ENCODE measurements around the gene ADCK2.
"Not testable (repeated sequence)": the region's sequence is repeated elsewhere in the genome, so short reads cannot be mapped to it uniquely, and the experiment has no call there.

Gene ADCK2, protein sequence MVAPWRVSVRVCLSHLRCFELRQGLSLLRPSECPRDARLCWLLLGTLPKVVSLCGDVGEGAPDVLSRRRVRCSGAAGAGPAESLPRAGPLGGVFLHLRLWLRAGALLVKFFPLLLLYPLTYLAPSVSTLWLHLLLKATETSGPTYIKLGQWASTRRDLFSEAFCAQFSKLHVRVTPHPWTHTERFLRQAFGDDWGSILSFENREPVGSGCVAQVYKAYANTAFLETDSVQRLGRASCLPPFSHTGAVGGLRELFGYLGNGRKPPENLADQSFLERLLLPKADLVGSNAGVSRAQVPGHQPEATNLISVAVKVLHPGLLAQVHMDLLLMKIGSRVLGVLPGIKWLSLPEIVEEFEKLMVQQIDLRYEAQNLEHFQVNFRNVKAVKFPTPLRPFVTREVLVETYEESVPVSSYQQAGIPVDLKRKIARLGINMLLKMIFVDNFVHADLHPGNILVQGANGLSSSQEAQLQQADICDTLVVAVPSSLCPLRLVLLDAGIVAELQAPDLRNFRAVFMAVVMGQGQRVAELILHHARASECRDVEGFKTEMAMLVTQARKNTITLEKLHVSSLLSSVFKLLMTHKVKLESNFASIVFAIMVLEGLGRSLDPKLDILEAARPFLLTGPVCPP

DNA sequence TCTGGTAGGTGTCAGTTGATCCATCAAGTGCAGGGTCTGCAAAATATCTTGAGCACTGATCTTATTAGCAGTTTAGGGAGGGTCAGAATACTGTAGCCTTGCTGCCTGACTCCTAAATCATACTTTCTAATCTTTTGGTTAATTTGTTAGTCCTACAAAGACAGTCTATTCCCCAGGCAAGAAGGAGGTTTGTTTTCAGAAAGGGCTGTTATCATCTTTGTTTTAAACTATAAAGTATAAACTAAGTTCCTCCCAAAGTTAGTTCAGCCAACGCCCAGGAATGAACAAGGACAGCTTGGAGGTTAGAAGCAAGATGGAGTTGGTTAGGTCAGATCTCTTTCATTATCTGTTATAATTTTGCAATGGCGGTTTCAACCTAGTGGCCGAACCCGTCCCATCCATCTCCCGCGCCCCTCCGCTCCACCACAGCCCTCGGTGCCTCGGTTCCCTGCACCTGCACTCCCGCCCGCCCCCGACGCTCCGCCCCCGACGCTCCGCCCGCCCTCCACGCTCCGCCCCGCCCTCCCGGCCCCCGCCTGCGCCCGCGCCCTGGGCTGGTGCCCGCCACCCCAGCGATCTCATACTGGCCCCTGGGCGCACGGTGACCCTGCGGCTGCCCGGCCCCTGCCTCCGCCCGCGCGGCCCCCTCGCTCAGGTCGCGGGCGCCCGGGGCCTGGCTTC lies at the start of gene ADCK2:
TSS of gene ADCK2 (plus strand) at position 564 of the 681 bp plus-strand sequence. CDS start 386 bp downstream, outside the sequence.
- TF ChIP-seq, protein P1, sequence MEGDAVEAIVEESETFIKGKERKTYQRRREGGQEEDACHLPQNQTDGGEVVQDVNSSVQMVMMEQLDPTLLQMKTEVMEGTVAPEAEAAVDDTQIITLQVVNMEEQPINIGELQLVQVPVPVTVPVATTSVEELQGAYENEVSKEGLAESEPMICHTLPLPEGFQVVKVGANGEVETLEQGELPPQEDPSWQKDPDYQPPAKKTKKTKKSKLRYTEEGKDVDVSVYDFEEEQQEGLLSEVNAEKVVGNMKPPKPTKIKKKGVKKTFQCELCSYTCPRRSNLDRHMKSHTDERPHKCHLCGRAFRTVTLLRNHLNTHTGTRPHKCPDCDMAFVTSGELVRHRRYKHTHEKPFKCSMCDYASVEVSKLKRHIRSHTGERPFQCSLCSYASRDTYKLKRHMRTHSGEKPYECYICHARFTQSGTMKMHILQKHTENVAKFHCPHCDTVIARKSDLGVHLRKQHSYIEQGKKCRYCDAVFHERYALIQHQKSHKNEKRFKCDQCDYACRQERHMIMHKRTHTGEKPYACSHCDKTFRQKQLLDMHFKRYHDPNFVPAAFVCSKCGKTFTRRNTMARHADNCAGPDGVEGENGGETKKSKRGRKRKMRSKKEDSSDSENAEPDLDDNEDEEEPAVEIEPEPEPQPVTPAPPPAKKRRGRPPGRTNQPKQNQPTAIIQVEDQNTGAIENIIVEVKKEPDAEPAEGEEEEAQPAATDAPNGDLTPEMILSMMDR (IDR thresholded peaks at IDR 0.05): no peak
- TF ChIP-seq ZFX (IDR thresholded peaks at IDR 0.05; ENCODE audit: borderline replicate concordance): no peak
- H3K27ac ChIP-seq: peak within 1 kb of the TSS; percentile 91

DNA sequence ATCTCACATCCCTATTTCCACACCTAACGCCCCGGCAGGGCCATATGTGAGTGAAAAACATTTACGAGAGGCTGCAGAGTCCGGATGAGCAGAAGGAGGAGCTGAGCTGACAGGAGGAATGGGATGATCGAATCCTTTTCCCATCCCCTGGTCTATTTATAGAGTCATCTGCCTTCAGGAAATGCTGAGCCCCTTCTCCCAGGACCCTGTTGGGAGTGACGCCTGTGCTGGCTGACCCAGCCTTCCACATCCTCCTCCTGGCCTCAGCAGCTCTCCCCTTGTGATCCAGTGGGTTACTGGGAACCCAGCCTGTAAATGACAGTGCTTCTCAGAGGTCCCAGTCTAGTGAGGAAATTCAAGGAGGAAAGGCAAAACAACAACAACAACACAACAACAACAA lies 48.8 kb upstream of the ADCK2 start:
- H3K27ac ChIP-seq: no peak overlapping the region
- TF ChIP-seq, protein P1 (IDR thresholded peaks at IDR 0.05): no peak
- no peak for TF ChIP-seq ZFX (IDR thresholded peaks at IDR 0.05; ENCODE audit: borderline replicate concordance)

DNA sequence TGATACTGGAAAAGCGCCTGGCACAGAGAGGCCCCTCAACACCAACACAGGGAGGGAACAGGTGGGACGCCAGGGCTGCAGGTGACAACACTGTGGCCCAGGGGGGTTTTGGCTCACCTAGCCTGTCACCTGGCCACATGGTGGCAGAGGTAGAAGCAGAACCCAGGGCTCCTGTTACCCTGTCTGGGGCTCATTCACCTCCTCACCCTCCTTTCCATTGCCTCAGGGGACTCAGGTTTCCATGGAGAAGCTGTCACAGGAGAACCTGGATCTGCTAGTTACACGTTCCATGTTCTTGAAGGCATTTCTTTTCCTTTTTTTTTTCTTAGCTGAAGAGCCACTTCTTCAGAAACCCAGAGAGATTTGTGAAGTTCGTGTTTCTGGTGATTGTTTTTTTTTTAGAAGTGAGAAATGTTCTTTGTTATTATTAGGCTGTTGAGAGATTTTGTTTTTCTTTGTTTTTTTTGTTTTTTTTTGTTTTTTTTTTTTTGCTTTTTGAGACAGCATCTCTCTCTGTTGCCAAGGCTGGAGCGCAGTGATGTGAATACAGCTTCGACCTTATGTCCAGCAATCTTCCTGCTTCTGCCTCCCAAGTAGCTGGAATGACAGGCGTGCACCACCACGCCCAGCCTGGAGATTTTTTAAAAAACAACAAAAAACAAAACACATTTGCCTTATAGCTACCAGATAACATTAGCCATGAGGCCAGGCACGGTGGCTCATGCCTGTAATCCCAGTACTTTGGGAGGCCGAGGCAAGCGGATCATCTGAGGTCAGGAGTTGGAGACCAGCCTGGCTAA lies 48.2 kb upstream of the ADCK2 start:
- no peak for TF ChIP-seq ZFX (IDR thresholded peaks at IDR 0.05; ENCODE audit: borderline replicate concordance)
- TF ChIP-seq, protein P1 (IDR thresholded peaks at IDR 0.05): no peak
- no peak overlapping the region for H3K27ac ChIP-seq

DNA sequence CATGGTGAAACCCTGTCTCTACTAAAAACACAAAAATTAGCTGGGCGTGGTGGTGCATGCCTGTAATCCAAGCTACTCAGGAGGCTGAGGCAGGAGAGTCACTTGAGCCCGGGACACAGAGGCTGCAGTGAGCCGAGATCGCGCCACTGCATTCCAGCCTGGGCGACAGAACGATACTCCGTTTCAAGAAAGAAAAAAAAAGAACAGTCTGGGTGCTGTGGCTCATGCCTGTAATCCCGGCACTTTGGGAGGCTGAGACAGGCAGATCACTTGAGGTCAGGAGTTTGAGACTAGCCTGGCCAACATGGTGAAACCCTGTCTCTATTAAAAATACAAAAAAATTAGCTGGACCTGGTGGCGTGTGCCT lies 47.6 kb upstream of the ADCK2 start:
- not testable (repeated sequence) for H3K27ac ChIP-seq

DNA sequence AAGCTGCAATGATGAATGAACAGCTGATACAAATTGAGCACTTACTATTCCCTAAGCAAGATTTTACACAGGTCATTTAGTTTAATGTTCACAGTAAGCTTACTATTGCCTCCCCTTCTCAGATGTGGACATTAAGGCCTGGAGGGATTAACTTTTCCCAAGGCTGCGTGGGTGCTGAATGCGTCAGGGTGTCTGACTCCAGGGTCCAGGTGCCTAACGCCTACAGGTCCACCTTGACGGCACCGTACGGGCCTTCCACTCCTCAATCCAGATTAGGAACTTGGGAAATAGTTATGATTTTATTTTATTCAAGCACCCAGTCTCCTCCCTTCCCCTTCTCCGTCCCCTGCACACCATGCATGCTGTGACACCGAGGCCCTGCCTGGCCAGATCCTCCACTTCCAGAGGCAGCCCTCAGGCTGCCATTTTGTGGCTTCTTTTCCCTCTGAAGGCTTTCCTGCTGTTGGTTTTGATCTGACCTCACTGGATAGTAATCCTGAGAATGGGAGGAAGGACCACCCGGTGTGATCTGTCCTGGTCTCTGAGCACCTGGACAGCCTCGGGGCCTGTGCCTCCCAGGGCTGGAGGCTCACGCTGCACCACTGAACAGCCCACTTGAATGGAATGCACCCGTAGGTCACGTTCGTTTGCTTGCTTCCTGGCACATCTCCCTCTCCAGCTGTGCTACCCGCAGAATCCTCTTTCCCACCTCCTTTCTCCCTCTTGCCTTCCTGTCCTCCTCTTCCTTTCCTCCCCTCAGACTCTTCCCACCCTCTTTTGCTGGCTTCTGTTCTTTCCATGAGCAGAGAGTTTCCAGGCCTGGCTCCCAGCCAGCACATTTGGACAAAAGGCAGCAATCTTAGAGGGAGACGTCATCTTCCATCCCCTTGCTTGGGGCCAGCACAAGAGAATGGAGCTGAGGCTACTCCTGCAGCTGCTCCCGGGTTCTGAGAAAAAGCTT lies 46.6 kb upstream of the ADCK2 start:
- TF ChIP-seq ZFX (IDR thresholded peaks at IDR 0.05; ENCODE audit: borderline replicate concordance): no peak
- TF ChIP-seq, protein P1 (IDR thresholded peaks at IDR 0.05): no peak
- H3K27ac ChIP-seq: no peak overlapping the region

DNA sequence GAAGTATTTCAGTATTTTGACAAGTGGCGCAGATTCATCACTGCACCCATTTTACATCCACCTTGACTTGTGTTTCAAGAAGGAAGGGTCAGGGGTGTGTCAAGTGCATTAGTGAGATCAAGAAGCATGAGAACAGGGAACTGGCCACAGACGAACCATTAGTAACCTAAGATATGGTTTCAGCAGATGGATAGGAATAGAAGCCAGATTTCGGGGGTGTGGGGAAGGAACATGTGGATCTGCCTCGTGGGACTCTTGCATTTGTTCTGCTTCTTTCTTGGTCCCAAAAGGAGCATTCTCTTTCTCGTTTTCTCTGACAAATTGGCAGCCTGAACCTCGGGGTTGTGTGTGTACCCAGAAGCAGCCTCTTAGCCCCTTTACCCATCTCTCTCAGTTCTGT lies 41.7 kb upstream of the ADCK2 start:
- no peak for TF ChIP-seq ZFX (IDR thresholded peaks at IDR 0.05; ENCODE audit: borderline replicate concordance)
- TF ChIP-seq, protein P1 (IDR thresholded peaks at IDR 0.05): no peak

More for the DNA sequence above, 41.7 kb upstream of the ADCK2 start:
- H3K27ac ChIP-seq: no peak overlapping the region

Measured in 22Rv1 (cell line).